Measurements from ENCODE around the gene GABARAP.
A peak's percentile ranks its signal among the peaks of the same experiment; 100 is the strongest.

Gene GABARAP

DNA sequence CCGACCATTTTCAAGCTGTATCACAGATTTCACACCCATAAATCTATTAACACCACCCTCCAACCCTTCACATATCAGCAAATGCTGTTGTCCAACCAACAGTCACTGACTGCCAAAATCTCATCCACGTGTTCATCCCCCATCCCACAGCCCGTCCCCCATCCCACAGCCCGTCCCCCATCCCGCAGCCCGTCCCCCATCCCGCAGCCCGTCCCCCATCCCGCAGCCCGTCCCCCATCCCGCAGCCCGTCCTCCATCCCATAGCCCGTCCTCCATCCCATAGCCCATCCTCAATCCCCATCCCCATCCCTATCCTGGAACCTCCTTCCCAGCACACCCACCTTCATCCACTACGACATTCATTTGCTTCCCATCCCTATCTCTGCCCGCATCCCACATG lies 36.7 kb downstream of the GABARAP start:
- Histone ChIP-seq H3K36me3 (no peaks in the 10 kb centered on the region), H3K9me3 (no peaks in the 10 kb centered on the region), H3K4me3 (ENCODE audit: low read depth in 1 of 2, low read length in 1 of 2) (no peak overlapping the region), H3K4me1 (ENCODE audit: control insufficient read depth in 1 of 2, insufficient read depth in 1 of 2, low read depth in 1 of 2, low read length in 1 of 2) (peaks cover 9 to 12% of the 10 kb centered on the region in 2 experiments), H3K27me3 (no peaks in the 10 kb centered on the region), H3K27ac (no peak overlapping the region)
- TF ChIP-seq, protein P1, sequence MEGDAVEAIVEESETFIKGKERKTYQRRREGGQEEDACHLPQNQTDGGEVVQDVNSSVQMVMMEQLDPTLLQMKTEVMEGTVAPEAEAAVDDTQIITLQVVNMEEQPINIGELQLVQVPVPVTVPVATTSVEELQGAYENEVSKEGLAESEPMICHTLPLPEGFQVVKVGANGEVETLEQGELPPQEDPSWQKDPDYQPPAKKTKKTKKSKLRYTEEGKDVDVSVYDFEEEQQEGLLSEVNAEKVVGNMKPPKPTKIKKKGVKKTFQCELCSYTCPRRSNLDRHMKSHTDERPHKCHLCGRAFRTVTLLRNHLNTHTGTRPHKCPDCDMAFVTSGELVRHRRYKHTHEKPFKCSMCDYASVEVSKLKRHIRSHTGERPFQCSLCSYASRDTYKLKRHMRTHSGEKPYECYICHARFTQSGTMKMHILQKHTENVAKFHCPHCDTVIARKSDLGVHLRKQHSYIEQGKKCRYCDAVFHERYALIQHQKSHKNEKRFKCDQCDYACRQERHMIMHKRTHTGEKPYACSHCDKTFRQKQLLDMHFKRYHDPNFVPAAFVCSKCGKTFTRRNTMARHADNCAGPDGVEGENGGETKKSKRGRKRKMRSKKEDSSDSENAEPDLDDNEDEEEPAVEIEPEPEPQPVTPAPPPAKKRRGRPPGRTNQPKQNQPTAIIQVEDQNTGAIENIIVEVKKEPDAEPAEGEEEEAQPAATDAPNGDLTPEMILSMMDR (IDR thresholded peaks at IDR 0.05), result no peak

DNA sequence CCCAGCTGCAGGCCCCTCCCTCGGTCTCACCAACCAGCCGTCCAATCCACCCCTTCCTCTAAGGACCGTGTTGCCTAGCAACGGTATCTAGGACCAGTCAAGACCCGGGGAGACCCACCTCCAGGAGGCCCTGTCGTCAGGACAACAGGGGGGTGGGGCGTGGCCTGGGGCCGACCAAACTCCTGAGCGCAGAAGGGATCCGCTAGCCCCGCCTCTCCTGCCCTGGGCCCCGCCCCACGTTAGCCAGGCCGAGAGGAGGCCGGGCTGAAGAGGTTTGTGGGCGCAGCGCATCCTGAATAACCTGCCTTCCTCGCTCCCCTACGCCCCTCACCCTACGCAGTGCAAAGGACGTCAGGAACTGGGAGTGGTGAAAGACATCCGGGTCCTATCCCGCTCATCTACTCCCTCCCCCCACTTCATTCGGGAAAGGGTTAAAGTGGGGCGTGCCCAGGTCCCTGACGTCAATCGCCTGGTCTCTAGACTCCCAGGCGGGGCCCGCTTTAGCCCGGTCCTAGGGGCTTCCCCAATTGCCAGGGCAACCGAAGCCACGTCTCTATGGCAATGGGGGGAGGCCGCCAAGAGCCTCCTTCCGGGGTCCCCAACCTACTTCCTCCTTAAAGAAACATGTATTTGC lies 37.3 kb downstream of the GABARAP start:
- H3K4me1 ChIP-seq (ENCODE audit: control insufficient read depth in 1 of 2, insufficient read depth in 1 of 2, low read depth in 1 of 2, low read length in 1 of 2), result peaks cover 9 to 12% of the 10 kb centered on the region in 2 experiments
- H3K27ac ChIP-seq, result no peak overlapping the region
- no peaks in the 10 kb centered on the region for H3K27me3 ChIP-seq

DNA sequence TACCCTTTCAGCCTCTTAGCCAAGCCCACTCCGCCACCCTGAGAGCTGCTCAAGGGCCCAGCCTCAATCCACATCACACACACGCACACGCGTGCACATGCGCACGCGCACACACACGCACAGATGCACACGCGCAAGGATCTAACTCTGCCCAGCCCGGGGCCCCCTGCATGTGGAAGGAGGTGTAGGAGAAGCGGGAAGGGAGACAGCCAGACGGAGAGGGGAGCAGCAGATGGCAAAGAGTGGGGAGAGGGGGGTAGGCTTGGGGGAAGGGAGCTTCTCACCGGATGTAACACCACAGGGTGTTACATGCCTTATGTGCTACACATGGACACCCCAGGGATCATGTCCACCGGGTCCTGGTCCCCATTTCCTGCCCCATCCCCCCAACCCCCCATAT lies 37.9 kb downstream of the GABARAP start:
- Histone ChIP-seq H3K27ac (no peak overlapping the region), H3K36me3 (no peaks in the 10 kb centered on the region), H3K4me1 (ENCODE audit: control insufficient read depth in 1 of 2, insufficient read depth in 1 of 2, low read depth in 1 of 2, low read length in 1 of 2) (peaks cover 9 to 12% of the 10 kb centered on the region in 2 experiments), H3K9me3 (no peaks in the 10 kb centered on the region), H3K4me3 (ENCODE audit: low read depth in 1 of 2, low read length in 1 of 2) (peak overlapping the region; percentile 45 to 67), H3K27me3 (no peaks in the 10 kb centered on the region)
- TF ChIP-seq, protein P1 (IDR thresholded peaks at IDR 0.05), result no peak

More for the DNA sequence above, 37.3 kb downstream of the GABARAP start:
- no peaks in the 10 kb centered on the region for H3K9me3 ChIP-seq
- TF ChIP-seq, protein P1 (IDR thresholded peaks at IDR 0.05), result no peak
- H3K4me3 ChIP-seq (ENCODE audit: low read depth in 1 of 2, low read length in 1 of 2), result peak overlapping the region; percentile 45 to 67
- no peaks in the 10 kb centered on the region for H3K36me3 ChIP-seq

DNA sequence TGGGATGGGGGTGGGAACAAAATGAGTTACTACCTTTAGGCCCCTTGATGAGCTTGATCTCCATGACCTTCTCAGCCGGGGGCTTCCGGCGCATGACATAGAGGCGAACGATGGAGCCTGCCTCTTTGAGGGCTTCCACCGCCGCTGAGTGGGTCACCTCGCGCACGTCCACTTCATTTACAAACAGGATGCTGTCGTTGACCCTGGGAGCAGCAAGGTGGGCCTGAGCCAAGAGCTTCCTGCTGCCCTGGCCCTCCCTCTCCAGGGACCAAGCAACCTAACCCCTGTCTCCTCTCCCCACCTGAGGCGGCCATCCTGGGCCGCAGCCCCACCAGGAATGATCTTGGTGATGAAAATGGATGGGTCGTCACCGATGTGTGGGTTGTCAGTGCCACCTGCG lies 38.9 kb downstream of the GABARAP start:
- H3K4me3 ChIP-seq (ENCODE audit: low read depth in 1 of 2, low read length in 1 of 2), result no peak overlapping the region
- no peaks in the 10 kb centered on the region for H3K36me3 ChIP-seq
- H3K9me3 ChIP-seq, result no peaks in the 10 kb centered on the region
- peaks cover 9 to 12% of the 10 kb centered on the region in 2 experiments for H3K4me1 ChIP-seq (ENCODE audit: control insufficient read depth in 1 of 2, insufficient read depth in 1 of 2, low read depth in 1 of 2, low read length in 1 of 2)
- H3K27ac ChIP-seq, result no peak overlapping the region
- no peaks in the 10 kb centered on the region for H3K27me3 ChIP-seq
- TF ChIP-seq, protein P1 (IDR thresholded peaks at IDR 0.05), result no peak

DNA sequence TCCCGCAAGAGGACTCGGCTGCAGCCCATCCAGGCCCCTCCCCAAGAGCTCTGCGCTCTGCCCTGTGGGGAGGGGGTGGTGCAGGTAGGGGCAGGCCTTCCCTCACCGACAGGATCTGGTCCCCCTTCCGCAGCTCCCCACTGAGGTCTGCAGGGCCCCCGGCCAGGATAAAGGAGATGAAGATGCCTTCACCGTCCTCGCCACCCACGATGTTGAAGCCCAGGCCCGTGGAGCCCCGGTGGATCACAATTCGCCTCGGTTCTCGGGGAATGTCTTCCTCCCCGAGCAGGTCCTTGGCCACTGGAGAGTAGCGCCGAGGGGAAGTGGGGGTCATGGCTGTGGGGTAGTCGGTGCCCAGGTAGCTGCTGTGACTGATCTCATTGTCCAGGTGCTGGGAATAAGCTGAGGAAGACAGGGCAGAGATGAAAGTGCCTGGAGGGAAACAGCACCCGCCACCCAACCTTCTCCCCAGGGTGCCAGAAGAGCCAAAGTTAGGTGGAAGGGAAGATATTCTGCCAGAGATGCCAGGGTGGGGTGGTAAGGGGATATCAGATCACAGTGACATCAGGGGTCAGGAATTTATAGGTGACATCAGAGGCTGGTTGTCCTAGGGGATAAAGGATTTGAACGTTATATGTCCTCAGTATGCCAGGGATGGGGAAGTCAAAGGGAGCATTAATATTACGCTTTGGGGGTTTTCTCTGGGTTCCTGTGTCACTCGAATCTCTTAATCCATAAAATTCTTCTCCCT lies 45.4 kb downstream of the GABARAP start:
- H3K4me1 ChIP-seq (ENCODE audit: control insufficient read depth in 1 of 2, insufficient read depth in 1 of 2, low read depth in 1 of 2, low read length in 1 of 2), result no peaks in the 10 kb centered on the region
- H3K4me3 ChIP-seq (ENCODE audit: low read depth in 1 of 2, low read length in 1 of 2), result no peak overlapping the region
- no peaks in the 10 kb centered on the region for H3K9me3 ChIP-seq
- H3K36me3 ChIP-seq, result no peaks in the 10 kb centered on the region
- H3K27me3 ChIP-seq, result no peaks in the 10 kb centered on the region
- no peak overlapping the region for H3K27ac ChIP-seq
- TF ChIP-seq, protein P1 (IDR thresholded peaks at IDR 0.05), result no peak

Data from neutrophil (primary cell).